AG09319 (cell line): Measurements from ENCODE around the gene UCHL5.
"Not testable (repeated sequence)": the region's sequence is repeated elsewhere in the genome, so short reads cannot be mapped to it uniquely, and the experiment has no call there.

Experiments
- DNase-seq: peaks from one replicate; pipeline ENCODE4 v3.0.0-alpha.2; 2010; ENCODE audit warnings: low read depth; ENCODE audit errors: extremely low read depth
- TF ChIP-seq, protein P1 (sequence below): IDR thresholded peaks from 2 replicates; pipeline ENCODE4 v1.5.1; 2011; ENCODE audit warnings: low read depth, mild to moderate bottlenecking, inconsistent platforms, low read length, moderate library complexity

Gene UCHL5

GRCh38 chr1:192984080-192984479 is 75.1 kb downstream of the UCHL5 start:
- no peak for DNase-seq
- TF ChIP-seq, protein P1, sequence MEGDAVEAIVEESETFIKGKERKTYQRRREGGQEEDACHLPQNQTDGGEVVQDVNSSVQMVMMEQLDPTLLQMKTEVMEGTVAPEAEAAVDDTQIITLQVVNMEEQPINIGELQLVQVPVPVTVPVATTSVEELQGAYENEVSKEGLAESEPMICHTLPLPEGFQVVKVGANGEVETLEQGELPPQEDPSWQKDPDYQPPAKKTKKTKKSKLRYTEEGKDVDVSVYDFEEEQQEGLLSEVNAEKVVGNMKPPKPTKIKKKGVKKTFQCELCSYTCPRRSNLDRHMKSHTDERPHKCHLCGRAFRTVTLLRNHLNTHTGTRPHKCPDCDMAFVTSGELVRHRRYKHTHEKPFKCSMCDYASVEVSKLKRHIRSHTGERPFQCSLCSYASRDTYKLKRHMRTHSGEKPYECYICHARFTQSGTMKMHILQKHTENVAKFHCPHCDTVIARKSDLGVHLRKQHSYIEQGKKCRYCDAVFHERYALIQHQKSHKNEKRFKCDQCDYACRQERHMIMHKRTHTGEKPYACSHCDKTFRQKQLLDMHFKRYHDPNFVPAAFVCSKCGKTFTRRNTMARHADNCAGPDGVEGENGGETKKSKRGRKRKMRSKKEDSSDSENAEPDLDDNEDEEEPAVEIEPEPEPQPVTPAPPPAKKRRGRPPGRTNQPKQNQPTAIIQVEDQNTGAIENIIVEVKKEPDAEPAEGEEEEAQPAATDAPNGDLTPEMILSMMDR = no peak

GRCh38 chr1:192983349-192983980 is 75.7 kb downstream of the UCHL5 start:
- TF ChIP-seq, protein P1 = no peak
- DNase-seq = no peak

GRCh38 chr1:192980856-192981255 is 78.3 kb downstream of the UCHL5 start:
- DNase-seq = no peak
- TF ChIP-seq, protein P1 = no peak

DNA sequence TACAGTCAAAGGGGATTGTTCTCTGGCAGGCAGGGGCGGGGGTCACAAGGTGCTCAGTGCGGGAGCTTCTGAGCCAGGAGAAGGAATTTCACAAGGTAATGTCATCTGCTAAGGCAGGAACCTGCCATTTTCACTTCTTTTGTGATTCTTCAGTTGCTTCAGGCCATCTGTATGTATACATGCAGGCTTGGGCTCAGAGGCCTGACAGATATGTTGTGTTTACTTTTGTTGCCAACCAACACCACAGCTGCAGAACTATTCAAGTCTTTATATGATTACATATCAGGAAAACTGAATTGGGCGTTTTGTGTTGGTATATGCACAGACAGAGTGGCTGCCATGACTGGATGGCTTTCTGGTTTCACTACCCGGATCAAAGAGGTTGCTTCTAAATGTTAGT is 78.8 kb downstream of the UCHL5 start:
- not testable (repeated sequence) for DNase-seq

- no peak for DNase-seq
- TF ChIP-seq, protein P1 = no peak
These were observed 79.6 kb downstream of the UCHL5 start for GRCh38 chr1:192979542-192979941.

- TF ChIP-seq, protein P1 = no peak
- DNase-seq = no peak
These were observed 80.9 kb downstream of the UCHL5 start for GRCh38 chr1:192978195-192978710.

GRCh38 chr1:192977089-192977706 is 82.0 kb downstream of the UCHL5 start:
- TF ChIP-seq, protein P1 = no peak
- DNase-seq = no peak
